SHP77 (cell line): Measurements from ENCODE around the gene MGME1.
"Not testable (repeated sequence)": the region's sequence is repeated elsewhere in the genome, so short reads cannot be mapped to it uniquely, and the experiment has no call there.

Source experiments
- DNase-seq, 2 experiments: peaks; one replicate each; lab custom pipeline; 2025; lab: John Stamatoyannopoulos, UW

Gene MGME1

GRCh38 chr20:18020931-18021330 is 52.1 kb downstream of the MGME1 start:
- no peak for DNase-seq

GRCh38 chr20:18024606-18025127 is 55.8 kb downstream of the MGME1 start:
- DNase-seq, result no peak

- DNase-seq, result not testable (repeated sequence)
Observed at GRCh38 chr20:18027011-18027410, 58.2 kb downstream of the MGME1 start.

GRCh38 chr20:18030020-18030419 is 61.2 kb downstream of the MGME1 start:
- DNase-seq, result no peak

- no peak for DNase-seq
Observed at GRCh38 chr20:18031050-18031449, 62.2 kb downstream of the MGME1 start.

- no peak for DNase-seq
Observed at GRCh38 chr20:18031888-18032509, 63.2 kb downstream of the MGME1 start.

- DNase-seq, result no peak
Observed at GRCh38 chr20:18032977-18033892, 64.4 kb downstream of the MGME1 start.

GRCh38 chr20:18034039-18034438 is 65.2 kb downstream of the MGME1 start:
- DNase-seq, result no peak

GRCh38 chr20:18039063-18039462 is 70.2 kb downstream of the MGME1 start:
- no peak for DNase-seq
